Trophoblast cell (in vitro differentiated cells and primary cell): ENCODE results near the gene FAM107B.

Experiments used
- DNase-seq, 2 donors: peaks; one replicate each; pipeline ENCODE4 v3.0.0-alpha.2; 2016
- H2AFZ ChIP-seq: 2 replicates; pipeline ENCODE4 v1.6.1; 2013; ENCODE audit warnings: low read length, moderate library complexity, mild to moderate bottlenecking; ENCODE audit not compliant: insufficient read depth, poor library complexity
- H2AK5ac ChIP-seq: 2 replicates; pipeline ENCODE4 v1.6.1; 2013; ENCODE audit warnings: mild to moderate bottlenecking, low read length
- H2BK120ac ChIP-seq: 2 replicates; pipeline ENCODE4 v1.6.1; 2013; ENCODE audit warnings: low read length, mild to moderate bottlenecking, moderate library complexity; ENCODE audit not compliant: insufficient read depth, poor library complexity
- H2BK12ac ChIP-seq: 2 replicates; pipeline ENCODE4 v1.6.1; 2013; ENCODE audit warnings: mild to moderate bottlenecking, low read length, moderate library complexity
- H2BK5ac ChIP-seq: 2 replicates; pipeline ENCODE4 v1.6.1; 2013; ENCODE audit warnings: low read length, low read depth, moderate library complexity, mild to moderate bottlenecking; ENCODE audit not compliant: poor library complexity
- H3K14ac ChIP-seq: 2 replicates; pipeline ENCODE4 v1.6.1; 2013; ENCODE audit warnings: mild to moderate bottlenecking, low read length
- H3K18ac ChIP-seq: 2 replicates; pipeline ENCODE4 v1.6.1; 2013; ENCODE audit warnings: mild to moderate bottlenecking, low read length
- H3K23ac ChIP-seq: 2 replicates; pipeline ENCODE4 v1.6.1; 2013; ENCODE audit warnings: low read length
- H3K27ac ChIP-seq: 2 replicates; pipeline ENCODE4 v1.5.1; 2013; ENCODE audit warnings: low read depth, mild to moderate bottlenecking, inconsistent platforms, low read length, moderate library complexity
- H3K27me3 ChIP-seq: 2 replicates; pipeline ENCODE4 v1.6.1; 2013; ENCODE audit warnings: inconsistent platforms, mild to moderate bottlenecking, low read length, moderate library complexity; ENCODE audit not compliant: insufficient read depth
- H3K36me3 ChIP-seq, 2 experiments: 1 replicate in 1 of 2; 2 replicates in 1 of 2; pipeline ENCODE4 v1.6.1; 2013; ENCODE audit warnings: low read length in 2 of 2, mild to moderate bottlenecking in 2 of 2, moderate library complexity in 1 of 2; ENCODE audit not compliant: insufficient read depth in 2 of 2, control insufficient read depth in 1 of 2
- H3K4ac ChIP-seq: 2 replicates; pipeline ENCODE4 v1.6.1; 2013; ENCODE audit warnings: low read depth, mild to moderate bottlenecking, low read length, moderate library complexity
- H3K4me1 ChIP-seq, 2 experiments: 1 replicate in 1 of 2; 2 replicates in 1 of 2; pipeline ENCODE4 v1.6.1; 2013; ENCODE audit warnings: low read length in 2 of 2, mild to moderate bottlenecking in 2 of 2, moderate library complexity in 1 of 2; ENCODE audit not compliant: insufficient read depth in 2 of 2, control insufficient read depth in 1 of 2
- H3K4me2 ChIP-seq: 2 replicates; pipeline ENCODE4 v1.6.1; 2013; ENCODE audit warnings: inconsistent platforms, mild to moderate bottlenecking, low read length, moderate library complexity
- H3K4me3 ChIP-seq: 2 replicates; pipeline ENCODE4 v1.5.1; 2013; ENCODE audit warnings: mild to moderate bottlenecking, low read depth, low read length, inconsistent platforms
- H3K79me1 ChIP-seq: one replicate; pipeline ENCODE4 v1.6.1; 2013; ENCODE audit warnings: low read length
- H3K79me2 ChIP-seq: 2 replicates; pipeline ENCODE4 v1.6.1; 2013; ENCODE audit warnings: low read length, mild to moderate bottlenecking; ENCODE audit not compliant: control insufficient read depth, insufficient read depth, poor library complexity
- H3K9ac ChIP-seq: 2 replicates; pipeline ENCODE4 v1.6.1; 2013; ENCODE audit warnings: mild to moderate bottlenecking, low read length
- H3K9me3 ChIP-seq: 2 replicates; pipeline ENCODE4 v1.6.1; 2013; ENCODE audit warnings: low read depth, mild to moderate bottlenecking, control low read depth, inconsistent platforms, low read length; ENCODE audit not compliant: insufficient read depth
- H4K12ac ChIP-seq: 2 replicates; pipeline ENCODE4 v1.6.1; 2013; ENCODE audit warnings: low read depth, mild to moderate bottlenecking, low read length, moderate library complexity
- H4K8ac ChIP-seq: 2 replicates; pipeline ENCODE4 v1.6.1; 2013; ENCODE audit warnings: low read depth, mild to moderate bottlenecking, low read length, moderate library complexity
- H4K91ac ChIP-seq: one replicate; pipeline ENCODE4 v1.6.1; 2013; ENCODE audit warnings: low read depth, mild to moderate bottlenecking, low read length, moderate library complexity
- WGBS: extraction: QIAGEN DNeasy Blood & Tissue Kit; methylation state at CpG from one replicate; pipeline ENCODE4 v1.1.7; 2013; ENCODE audit warnings: missing lambda C conversion rate; ENCODE audit not compliant: insufficient read length, insufficient coverage; ENCODE audit errors: extremely low coverage; 5-methylcytosine and 5-hydroxymethylcytosine counted together

FAM107B gene

GRCh38 chr10:14606633-14607032 is 168.1 kb downstream of the FAM107B start:
- no peak overlapping the region for H3K4me2 ChIP-seq
- no peak overlapping the region for H3K27ac ChIP-seq
- no peaks in the 10 kb centered on the region for H3K36me3 ChIP-seq
- H2BK120ac ChIP-seq, result no peak overlapping the region
- H4K91ac ChIP-seq, result no peak overlapping the region
- H2AFZ ChIP-seq, result no peak overlapping the region
- no peak overlapping the region for H2AK5ac ChIP-seq
- peaks cover 8 to 20% of the 10 kb centered on the region in 2 experiments for H3K4me1 ChIP-seq
- peaks cover 16% of the 10 kb centered on the region for H3K79me1 ChIP-seq
- H3K9ac ChIP-seq, result no peak overlapping the region
- H2BK12ac ChIP-seq, result peak overlapping the region; percentile 38
- no peak overlapping the region for H4K12ac ChIP-seq
- no peak overlapping the region for H3K4ac ChIP-seq
- DNase-seq, result no peak
- H3K9me3 ChIP-seq, result no peaks in the 10 kb centered on the region
- no CpG with 5 or more reads among the region's 2 CpGs for WGBS
- H3K14ac ChIP-seq, result no peak overlapping the region
- H3K27me3 ChIP-seq, result no peaks in the 10 kb centered on the region
- H2BK5ac ChIP-seq, result no peak overlapping the region
- peaks cover 2% of the 10 kb centered on the region for H3K79me2 ChIP-seq
- H3K23ac ChIP-seq, result no peak overlapping the region
- no peak overlapping the region for H4K8ac ChIP-seq
- H3K4me3 ChIP-seq, result no peak overlapping the region
- no peak overlapping the region for H3K18ac ChIP-seq

DNA sequence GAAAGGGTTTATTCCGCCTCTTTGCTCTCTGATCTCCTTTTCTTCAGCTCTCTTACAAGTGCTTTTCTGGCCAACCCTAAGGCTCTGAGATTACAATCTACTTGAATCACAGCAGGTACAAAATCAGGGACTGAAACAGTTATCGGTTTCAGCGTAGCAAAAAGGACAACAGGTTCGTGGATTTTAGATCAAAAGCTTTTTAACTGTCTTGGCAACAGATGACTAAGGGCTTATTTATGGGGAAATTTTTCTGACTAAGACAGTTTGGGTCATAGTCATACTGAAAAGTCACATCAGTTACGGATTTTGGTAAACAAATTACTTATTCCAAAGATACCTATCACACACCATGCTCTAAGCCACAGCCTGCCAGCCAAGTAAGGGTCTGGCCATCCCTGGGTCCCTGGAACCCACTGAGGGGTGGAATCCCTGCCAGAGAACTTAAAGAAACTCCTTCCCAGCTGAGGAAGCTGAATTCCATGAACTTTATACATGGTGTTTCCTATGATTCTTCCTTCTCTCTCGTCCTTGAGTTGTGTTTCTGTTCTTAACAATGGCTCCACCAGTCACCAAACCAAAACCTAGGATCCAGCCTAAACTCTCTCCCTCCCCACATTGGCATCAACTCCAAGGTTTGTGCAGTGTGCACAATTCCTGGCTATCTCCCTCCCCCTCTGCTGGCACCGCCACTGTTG is 169.3 kb downstream of the FAM107B start:
- H3K27ac ChIP-seq, result no peak overlapping the region
- no peak overlapping the region for H2AK5ac ChIP-seq
- H2BK5ac ChIP-seq, result no peak overlapping the region
- no peak overlapping the region for H3K18ac ChIP-seq
- no peak overlapping the region for H2BK120ac ChIP-seq
- peak; percentile 58 to 85 for DNase-seq
- peak overlapping the region; percentile 71 for H3K4me2 ChIP-seq
- H3K36me3 ChIP-seq, result peaks cover 8 to 9% of the 10 kb centered on the region in 2 experiments
- H3K4me3 ChIP-seq, result no peak overlapping the region
- H2BK12ac ChIP-seq, result peak overlapping the region; percentile 52
- H3K9me3 ChIP-seq, result no peaks in the 10 kb centered on the region
- no peak overlapping the region for H2AFZ ChIP-seq
- no peak overlapping the region for H4K8ac ChIP-seq
- WGBS, result no CpG with 5 or more reads among the region's 7 CpGs
- H4K91ac ChIP-seq, result no peak overlapping the region
- no peak overlapping the region for H3K14ac ChIP-seq
- no peak overlapping the region for H3K9ac ChIP-seq
- no peak overlapping the region for H4K12ac ChIP-seq
- peaks cover 11 to 23% of the 10 kb centered on the region in 2 experiments for H3K4me1 ChIP-seq
- H3K79me2 ChIP-seq, result peaks cover 8% of the 10 kb centered on the region
- H3K79me1 ChIP-seq, result peaks cover 18% of the 10 kb centered on the region
- no peaks in the 10 kb centered on the region for H3K27me3 ChIP-seq
- no peak overlapping the region for H3K23ac ChIP-seq
- no peak overlapping the region for H3K4ac ChIP-seq

GRCh38 chr10:14604181-14605142 is 170.2 kb downstream of the FAM107B start:
- Histone ChIP-seq H3K4me2 (peak overlapping the region; percentile 97), H4K8ac (peak overlapping the region; percentile 70), H3K23ac (no peak overlapping the region), H3K9me3 (no peaks in the 10 kb centered on the region), H2AFZ (peak overlapping the region; percentile 86), H4K12ac (no peak overlapping the region), H2BK120ac (peak overlapping the region; percentile 90), H3K36me3 (peaks cover 12 to 13% of the 10 kb centered on the region in 2 experiments), H3K27ac (no peak overlapping the region), H2AK5ac (no peak overlapping the region), H4K91ac (peak overlapping the region; percentile 83), H3K14ac (peak overlapping the region; percentile 65), H3K4ac (peak overlapping the region; percentile 49), H3K9ac (peak overlapping the region; percentile 77), H3K4me3 (peak overlapping the region; percentile 87), H3K27me3 (no peaks in the 10 kb centered on the region), H3K4me1 (peaks cover 11 to 23% of the 10 kb centered on the region in 2 experiments), H2BK12ac (peak overlapping the region; percentile 69), H3K79me1 (peaks cover 18% of the 10 kb centered on the region), H3K79me2 (peaks cover 8% of the 10 kb centered on the region), H3K18ac (peak overlapping the region; percentile 84), H2BK5ac (peak overlapping the region; percentile 49)
- DNase-seq, result peak; percentile 56 to 86
- no CpG with 5 or more reads among the region's 94 CpGs for WGBS

GRCh38 chr10:14603534-14604102 is 171.1 kb downstream of the FAM107B start:
- H4K12ac ChIP-seq, result peak overlapping the region; percentile 26
- no CpG with 5 or more reads among the region's 58 CpGs for WGBS
- peak overlapping the region; percentile 93 for H3K18ac ChIP-seq
- peak overlapping the region; percentile 90 for H3K23ac ChIP-seq
- peak overlapping the region; percentile 7 for H3K4ac ChIP-seq
- H3K79me1 ChIP-seq, result peaks cover 18% of the 10 kb centered on the region
- H2AK5ac ChIP-seq, result no peak overlapping the region
- H4K8ac ChIP-seq, result peak overlapping the region; percentile 58
- H2AFZ ChIP-seq, result peak overlapping the region; percentile 86
- peaks cover 15 to 20% of the 10 kb centered on the region in 2 experiments for H3K36me3 ChIP-seq
- peaks cover 11% of the 10 kb centered on the region for H3K79me2 ChIP-seq
- H2BK5ac ChIP-seq, result peak overlapping the region; percentile 77
- H3K4me1 ChIP-seq, result peaks cover 18 to 28% of the 10 kb centered on the region in 2 experiments
- H3K27ac ChIP-seq, result no peak overlapping the region
- H3K9me3 ChIP-seq, result no peaks in the 10 kb centered on the region
- peak overlapping the region; percentile 60 for H4K91ac ChIP-seq
- peak overlapping the region; percentile 97 for H3K4me2 ChIP-seq
- peak overlapping the region; percentile 86 for H3K14ac ChIP-seq
- DNase-seq, result peak in 1 of 2 donors; percentile 33
- no peak overlapping the region for H2BK12ac ChIP-seq
- H3K4me3 ChIP-seq, result peak overlapping the region; percentile 87
- H3K9ac ChIP-seq, result peak overlapping the region; percentile 85
- H3K27me3 ChIP-seq, result no peaks in the 10 kb centered on the region
- no peak overlapping the region for H2BK120ac ChIP-seq
